ENCODE measurements around the gene SASH1. TPM values are rescaled to one million over a fixed set of nuclear protein-coding genes. Genes with fewer than 3 reads are reported as not detected.

Gene SASH1
- total RNA-seq, 2 experiments from 2014 or later, result not detected

DNA sequence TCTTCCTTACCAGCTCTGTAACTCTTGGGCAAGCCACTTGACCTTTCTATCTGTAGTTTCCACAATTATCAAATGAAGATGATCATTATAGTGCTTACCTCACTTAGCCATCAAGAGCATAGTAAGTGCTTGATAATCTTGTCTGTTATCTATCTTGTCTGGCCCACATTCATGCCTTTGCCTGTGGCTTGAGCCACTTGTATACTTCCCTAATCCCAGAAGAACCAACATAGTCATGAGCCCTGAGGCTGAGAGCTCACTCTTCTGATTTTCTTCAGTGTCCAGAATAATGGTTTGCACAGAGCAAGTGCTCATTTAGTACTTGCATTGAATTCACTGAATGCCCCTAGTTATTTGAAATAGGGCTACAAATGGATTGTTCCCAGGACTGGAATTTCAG is 108.2 kb downstream of the SASH1 start:
- POLR2A ChIA-PET, result no interaction called here
- peaks cover 15% of the 10 kb centered on the region for H3K4me1 Mint-ChIP-seq (ENCODE audit: low read depth)
- CTCF ChIA-PET, result interaction anchor here (1.4 kb wide), 1 partner anchor 13 kb away, joined by 4 read pairs; no protein-coding TSS in a partner anchor
- no peaks in the 10 kb centered on the region for H3K36me3 Mint-ChIP-seq (ENCODE audit: low read depth)
- DNase-seq, result no peak
- ATAC-seq, result no peak
- H3K9me3 Mint-ChIP-seq (ENCODE audit: insufficient read depth), result no peaks in the 10 kb centered on the region
- no peak overlapping the region for H3K4me3 Mint-ChIP-seq
- H3K27ac Mint-ChIP-seq, result no peak overlapping the region
- peaks cover 19% of the 10 kb centered on the region for H3K27me3 Mint-ChIP-seq (ENCODE audit: low read depth)

DNA sequence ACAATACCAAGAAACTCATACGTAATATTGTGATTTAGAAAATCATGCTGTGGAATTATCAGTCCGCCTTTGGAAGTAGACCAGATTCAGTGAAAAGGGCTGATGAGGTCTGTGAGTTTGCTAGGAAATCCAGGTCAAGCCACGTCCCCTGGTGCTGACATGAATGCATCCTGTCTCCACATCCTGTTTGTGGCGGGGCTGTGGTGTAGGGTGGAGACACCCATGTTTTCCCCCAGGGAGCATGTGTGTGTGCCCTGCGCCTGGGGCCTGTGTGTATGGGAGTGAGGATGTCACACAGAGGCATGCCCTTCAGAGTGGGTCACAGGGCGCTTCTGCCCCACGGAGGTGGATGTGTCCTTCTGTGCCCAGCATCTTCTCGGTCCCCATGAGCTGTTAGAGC is 109.1 kb downstream of the SASH1 start:
- Mint-ChIP-seq H3K4me3 (no peak overlapping the region), H3K27ac (no peak overlapping the region), H3K36me3 (ENCODE audit: low read depth) (no peaks in the 10 kb centered on the region), H3K9me3 (ENCODE audit: insufficient read depth) (no peaks in the 10 kb centered on the region), H3K27me3 (ENCODE audit: low read depth) (peaks cover 19% of the 10 kb centered on the region), H3K4me1 (ENCODE audit: low read depth) (peaks cover 15% of the 10 kb centered on the region)
- CTCF ChIA-PET, result no interaction called here
- DNase-seq, result peak; percentile 28
- ATAC-seq, result no peak
- POLR2A ChIA-PET, result no interaction called here

DNA sequence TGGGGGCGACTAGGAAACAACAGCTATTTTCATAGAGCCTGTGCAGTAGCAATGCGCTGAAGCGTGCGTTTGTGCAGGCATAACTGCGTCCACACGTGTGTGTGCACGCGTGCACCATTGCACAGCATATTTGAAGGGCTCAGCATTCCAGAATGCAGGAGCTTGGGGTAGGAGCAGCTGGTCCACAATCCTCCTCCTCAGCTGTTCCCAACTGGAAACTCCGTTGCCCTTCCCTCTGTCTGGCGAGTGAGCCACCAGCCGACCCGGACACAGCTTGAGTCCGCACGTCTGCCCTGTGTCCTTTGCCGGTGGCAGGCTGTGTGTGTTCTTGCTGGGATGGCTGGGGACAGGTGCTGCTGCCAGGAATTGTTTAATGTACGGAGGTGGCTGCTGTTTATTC is 110.2 kb downstream of the SASH1 start:
- ChIA-PET CTCF (no interaction called here), POLR2A (no interaction called here)
- ATAC-seq (no peak), DNase-seq (no peak)
- no peak overlapping the region for H3K4me3 Mint-ChIP-seq
- peaks cover 18% of the 10 kb centered on the region for H3K27me3 Mint-ChIP-seq (ENCODE audit: low read depth)
- no peaks in the 10 kb centered on the region for H3K36me3 Mint-ChIP-seq (ENCODE audit: low read depth)
- H3K9me3 Mint-ChIP-seq (ENCODE audit: insufficient read depth), result no peaks in the 10 kb centered on the region
- no peak overlapping the region for H3K27ac Mint-ChIP-seq
- peaks cover 15% of the 10 kb centered on the region for H3K4me1 Mint-ChIP-seq (ENCODE audit: low read depth)

DNA sequence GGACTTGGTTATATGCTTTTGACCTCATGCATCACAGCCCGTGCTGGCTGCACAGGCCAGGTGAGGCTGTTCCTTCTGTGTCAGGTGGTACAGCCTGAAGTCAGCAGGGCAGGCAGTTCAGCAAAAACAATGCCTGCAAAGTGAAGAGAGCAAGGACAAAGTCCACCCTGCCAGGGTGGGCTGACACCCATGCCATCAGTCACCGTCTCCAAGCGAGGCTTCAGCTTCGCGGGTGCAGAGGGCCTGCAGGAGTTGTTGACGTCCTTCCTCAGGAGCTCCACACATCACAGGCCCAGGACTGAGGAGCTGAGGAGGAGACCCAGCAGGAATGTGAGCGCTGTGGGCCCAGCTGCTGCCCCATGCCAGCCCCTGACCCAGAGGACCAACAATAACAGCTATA is 111.3 kb downstream of the SASH1 start:
- Mint-ChIP-seq H3K4me3 (no peak overlapping the region), H3K36me3 (ENCODE audit: low read depth) (no peaks in the 10 kb centered on the region), H3K4me1 (ENCODE audit: low read depth) (peaks cover 7% of the 10 kb centered on the region), H3K9me3 (ENCODE audit: insufficient read depth) (no peaks in the 10 kb centered on the region), H3K27me3 (ENCODE audit: low read depth) (peaks cover 9% of the 10 kb centered on the region), H3K27ac (no peak overlapping the region)
- ChIA-PET POLR2A (no interaction called here), CTCF (interaction anchor here (1.3 kb wide), 1 partner anchor 10 kb away, joined by 7 read pairs; no protein-coding TSS in a partner anchor)
- ATAC-seq (no peak), DNase-seq (no peak)

DNA sequence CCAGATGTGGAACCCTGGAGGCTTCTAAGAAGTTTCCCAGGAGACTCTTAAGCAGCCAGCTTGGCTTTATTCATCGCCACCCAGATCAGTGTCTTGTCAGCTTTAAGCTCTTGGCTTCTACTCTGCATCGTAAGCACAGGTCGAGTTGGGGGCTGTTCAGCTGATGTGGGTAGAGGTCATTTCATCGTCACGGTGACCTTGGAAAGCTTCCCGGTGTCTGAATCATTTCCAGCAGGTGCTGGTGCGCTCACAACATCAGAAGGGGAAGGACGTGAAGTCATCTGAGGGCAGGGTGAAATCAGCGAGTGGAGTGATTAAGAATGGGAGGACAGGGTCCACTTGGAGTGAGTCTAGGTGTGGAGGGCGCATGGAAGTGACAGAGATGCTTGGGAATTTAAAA is 112.6 kb downstream of the SASH1 start:
- no peak for DNase-seq
- no peak overlapping the region for H3K27ac Mint-ChIP-seq
- ATAC-seq, result no peak
- no peaks in the 10 kb centered on the region for H3K36me3 Mint-ChIP-seq (ENCODE audit: low read depth)
- ChIA-PET POLR2A (no interaction called here), CTCF (no interaction called here)
- H3K9me3 Mint-ChIP-seq (ENCODE audit: insufficient read depth), result no peaks in the 10 kb centered on the region
- H3K4me3 Mint-ChIP-seq, result no peak overlapping the region
- peaks cover 7% of the 10 kb centered on the region for H3K4me1 Mint-ChIP-seq (ENCODE audit: low read depth)
- peaks cover 5% of the 10 kb centered on the region for H3K27me3 Mint-ChIP-seq (ENCODE audit: low read depth)

DNA sequence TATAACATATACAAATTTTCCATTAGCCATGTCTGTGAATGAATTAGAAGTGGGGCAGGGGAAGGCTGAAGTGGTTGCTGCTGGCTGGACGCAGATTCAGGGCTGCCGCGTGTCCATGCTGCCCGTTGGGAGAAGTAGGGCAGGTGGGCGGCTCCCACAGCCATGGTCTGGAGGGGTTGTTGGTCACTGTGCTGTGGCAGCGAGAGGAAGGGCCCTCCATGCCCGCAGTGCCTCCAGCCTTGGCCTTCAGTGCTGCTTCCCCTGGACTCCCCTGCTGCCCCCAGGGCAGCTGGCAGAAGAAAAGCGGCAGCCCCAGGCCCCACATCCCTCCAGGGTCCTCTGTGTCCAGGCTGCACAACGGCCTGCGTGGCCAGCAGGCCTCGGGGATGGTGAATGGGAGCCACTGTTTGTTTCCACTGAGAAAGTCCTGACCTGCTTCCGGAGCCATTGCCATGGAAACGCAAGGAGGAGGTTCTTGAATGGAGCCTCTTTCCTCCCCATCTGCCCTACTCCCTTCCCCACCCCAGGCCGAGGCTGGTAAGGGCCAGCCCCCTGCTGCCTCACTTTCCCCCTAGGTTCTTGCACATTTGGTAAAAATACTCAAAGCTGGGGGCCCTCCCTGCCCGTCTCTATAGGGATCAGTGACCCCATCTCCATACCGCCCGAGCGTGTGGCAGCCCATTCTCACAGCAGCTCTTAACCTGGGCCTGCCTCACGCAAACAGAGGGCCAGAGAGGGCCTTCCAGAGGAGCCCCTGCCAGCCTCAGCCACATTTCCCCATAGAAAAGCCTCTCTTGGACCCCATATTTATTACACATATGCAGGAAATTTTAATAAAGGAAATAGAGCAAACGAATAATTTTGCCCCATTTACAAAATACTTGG is 113.3 kb downstream of the SASH1 start:
- no peak overlapping the region for H3K4me3 Mint-ChIP-seq
- no peak for DNase-seq
- peaks cover 1% of the 10 kb centered on the region for H3K27me3 Mint-ChIP-seq (ENCODE audit: low read depth)
- H3K27ac Mint-ChIP-seq, result no peak overlapping the region
- ATAC-seq, result no peak
- H3K36me3 Mint-ChIP-seq (ENCODE audit: low read depth), result no peaks in the 10 kb centered on the region
- H3K4me1 Mint-ChIP-seq (ENCODE audit: low read depth), result peaks cover 7% of the 10 kb centered on the region
- H3K9me3 Mint-ChIP-seq (ENCODE audit: insufficient read depth), result no peaks in the 10 kb centered on the region
- ChIA-PET POLR2A (no interaction called here), CTCF (no interaction called here)

DNA sequence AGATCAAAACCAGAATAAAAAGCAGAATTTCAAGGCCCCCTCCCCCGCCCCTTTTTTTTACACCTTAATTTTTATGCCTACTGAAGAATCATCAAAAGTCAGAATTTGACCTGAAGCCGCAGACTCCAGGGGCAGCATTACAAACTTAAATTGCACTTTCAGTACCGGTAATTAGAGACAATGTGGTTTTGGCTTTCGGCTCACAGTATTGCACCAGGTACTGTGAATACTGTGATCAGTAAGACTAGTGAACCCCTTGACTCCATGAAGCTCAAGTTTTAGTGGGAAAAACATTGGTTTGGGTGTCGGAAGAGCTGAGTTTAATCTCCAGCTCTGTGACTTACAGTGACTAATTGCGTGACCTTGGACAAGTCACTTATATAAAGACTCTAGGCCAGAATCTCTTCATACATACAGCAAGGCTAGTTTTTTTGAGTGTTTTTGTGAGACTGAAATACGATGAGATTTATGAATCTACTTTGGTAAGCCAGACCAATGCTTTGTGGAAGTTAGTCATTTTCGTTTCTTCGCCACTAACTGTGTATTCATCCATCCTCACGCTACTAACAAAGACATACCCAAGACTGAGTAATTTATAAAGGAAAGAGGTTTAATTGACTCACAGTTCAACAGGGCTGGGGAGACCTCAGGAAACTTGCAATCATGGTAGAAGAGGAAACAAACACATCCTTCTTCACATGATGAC is 114.7 kb downstream of the SASH1 start:
- DNase-seq (no peak), ATAC-seq (no peak)
- Mint-ChIP-seq H3K4me1 (ENCODE audit: low read depth) (no peaks in the 10 kb centered on the region), H3K27ac (no peak overlapping the region), H3K9me3 (ENCODE audit: insufficient read depth) (no peaks in the 10 kb centered on the region), H3K36me3 (ENCODE audit: low read depth) (no peaks in the 10 kb centered on the region), H3K27me3 (ENCODE audit: low read depth) (no peaks in the 10 kb centered on the region), H3K4me3 (no peak overlapping the region)
- ChIA-PET CTCF (no interaction called here), POLR2A (no interaction called here)

DNA sequence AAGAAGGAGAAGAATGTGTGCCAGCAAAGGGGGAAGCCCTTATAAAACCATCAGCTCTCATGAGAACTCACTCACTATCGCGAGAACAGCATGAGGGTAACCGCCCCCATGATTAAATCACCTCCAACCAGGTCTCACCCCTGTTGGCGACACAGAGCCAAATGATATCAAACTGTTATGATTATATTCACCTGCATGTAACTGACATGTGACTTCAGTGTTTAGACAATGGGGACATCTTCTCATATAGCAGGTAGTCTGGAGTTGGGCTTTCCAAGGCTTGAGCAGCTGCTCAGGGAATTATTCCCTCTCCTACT is 115.2 kb downstream of the SASH1 start:
- CTCF ChIA-PET, result no interaction called here
- H3K4me3 Mint-ChIP-seq, result no peak overlapping the region
- POLR2A ChIA-PET, result no interaction called here
- ATAC-seq, result no peak
- no peaks in the 10 kb centered on the region for H3K4me1 Mint-ChIP-seq (ENCODE audit: low read depth)
- H3K27me3 Mint-ChIP-seq (ENCODE audit: low read depth), result peaks cover 2% of the 10 kb centered on the region
- no peaks in the 10 kb centered on the region for H3K9me3 Mint-ChIP-seq (ENCODE audit: insufficient read depth)
- no peak for DNase-seq
- no peak overlapping the region for H3K27ac Mint-ChIP-seq
- H3K36me3 Mint-ChIP-seq (ENCODE audit: low read depth), result no peaks in the 10 kb centered on the region

DNA sequence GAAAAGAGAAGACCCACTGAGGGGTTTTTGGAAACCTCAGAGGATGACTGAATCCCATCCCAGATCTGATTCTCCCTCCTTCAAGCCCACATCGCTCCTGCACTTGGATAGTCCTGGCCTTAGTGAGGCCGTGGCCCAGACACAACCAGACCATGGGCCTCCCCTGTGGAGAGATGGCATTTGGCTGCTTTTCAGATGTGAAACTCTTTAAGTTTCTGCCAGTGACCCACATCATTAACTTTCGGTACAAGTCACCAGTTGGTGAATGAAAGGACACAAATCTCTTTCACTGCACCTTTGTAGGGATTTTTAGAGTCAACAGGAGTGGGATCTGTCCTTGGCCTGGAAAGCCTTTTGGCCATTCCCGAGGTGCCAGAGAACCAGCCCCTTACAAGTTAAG is 116.6 kb downstream of the SASH1 start:
- no peak for ATAC-seq
- Mint-ChIP-seq H3K27me3 (ENCODE audit: low read depth) (peaks cover 9% of the 10 kb centered on the region), H3K4me1 (ENCODE audit: low read depth) (no peaks in the 10 kb centered on the region), H3K27ac (no peak overlapping the region), H3K36me3 (ENCODE audit: low read depth) (no peaks in the 10 kb centered on the region), H3K4me3 (no peak overlapping the region), H3K9me3 (ENCODE audit: insufficient read depth) (no peaks in the 10 kb centered on the region)
- no peak for DNase-seq
- POLR2A ChIA-PET, result no interaction called here
- CTCF ChIA-PET, result no interaction called here

DNA sequence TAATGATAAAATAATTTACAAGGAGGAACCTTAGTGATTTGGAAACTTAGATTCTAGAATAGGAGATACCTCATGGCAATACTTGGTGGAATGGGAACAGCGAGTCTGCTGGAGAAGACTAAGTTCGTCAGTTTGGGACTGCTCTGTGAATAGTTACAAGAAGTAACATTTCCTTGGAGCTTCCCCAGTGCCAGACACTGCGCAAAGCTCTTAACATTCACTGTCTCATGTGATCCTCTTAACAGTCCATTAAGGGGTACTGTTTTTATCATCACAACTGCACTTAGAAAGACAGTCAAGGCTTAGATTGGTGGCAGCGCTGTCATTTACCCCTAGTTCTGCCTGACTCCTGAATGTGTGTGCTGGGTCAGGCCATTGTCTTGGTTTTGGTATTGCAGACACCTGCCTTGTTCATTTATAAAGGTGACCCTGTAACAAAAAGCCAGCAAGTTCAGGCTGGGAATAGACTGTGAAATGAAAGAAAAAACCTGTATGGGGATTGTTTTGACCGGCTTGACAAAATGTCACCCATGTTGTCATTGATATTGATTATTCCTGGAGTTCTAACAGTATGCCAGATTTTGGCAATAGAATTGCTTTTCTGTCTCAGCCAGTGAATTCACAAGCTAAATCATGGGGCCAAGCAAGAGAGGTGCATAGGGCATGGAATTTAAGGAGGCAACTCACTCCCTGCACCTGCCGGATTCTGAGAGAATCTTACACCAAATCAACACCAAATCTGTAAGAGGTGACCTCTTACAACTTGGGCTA is 118.4 kb downstream of the SASH1 start:
- H3K27ac Mint-ChIP-seq, result no peak overlapping the region
- no peak for DNase-seq
- ChIA-PET CTCF (no interaction called here), POLR2A (no interaction called here)
- no peak for ATAC-seq
- no peaks in the 10 kb centered on the region for H3K36me3 Mint-ChIP-seq (ENCODE audit: low read depth)
- H3K4me3 Mint-ChIP-seq, result no peak overlapping the region
- no peaks in the 10 kb centered on the region for H3K4me1 Mint-ChIP-seq (ENCODE audit: low read depth)
- H3K9me3 Mint-ChIP-seq (ENCODE audit: insufficient read depth), result no peaks in the 10 kb centered on the region
- peaks cover 9% of the 10 kb centered on the region for H3K27me3 Mint-ChIP-seq (ENCODE audit: low read depth)

DNA sequence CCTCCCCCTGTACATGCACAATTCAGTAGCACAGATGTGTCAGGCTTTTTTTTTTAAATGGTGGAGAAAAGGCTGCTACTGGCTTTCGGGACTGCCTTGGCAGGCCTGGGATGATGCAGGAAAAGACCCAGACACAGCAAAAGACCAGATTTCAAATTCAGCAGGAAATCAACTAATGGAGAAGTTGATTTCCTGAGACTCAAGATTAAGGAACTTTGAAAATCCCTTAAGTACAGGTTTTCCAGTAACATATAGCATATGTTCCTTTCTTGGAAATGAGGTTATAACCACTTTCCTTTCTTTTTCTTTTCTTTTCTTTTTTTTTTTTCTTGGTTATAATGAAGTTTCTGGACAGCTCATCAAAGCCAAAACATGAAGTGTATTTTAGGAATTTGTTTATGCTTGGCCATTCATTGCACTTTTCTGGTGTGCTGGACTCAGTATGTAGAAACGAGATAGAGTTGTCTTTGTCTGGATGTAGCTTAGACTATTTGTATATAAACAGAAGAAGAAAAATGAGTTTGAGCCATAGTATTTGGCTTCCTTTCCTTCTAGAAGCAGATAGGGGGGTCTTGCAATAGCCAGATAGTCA is 119.4 kb downstream of the SASH1 start:
- no peak for ATAC-seq
- CTCF ChIA-PET, result interaction anchor here (0.8 to 1.1 kb wide), 2 partner anchors 282 to 285 kb away, joined by 5 to 6 read pairs; no protein-coding TSS in a partner anchor
- Mint-ChIP-seq H3K36me3 (ENCODE audit: low read depth) (no peaks in the 10 kb centered on the region), H3K4me1 (ENCODE audit: low read depth) (no peaks in the 10 kb centered on the region), H3K9me3 (ENCODE audit: insufficient read depth) (no peaks in the 10 kb centered on the region), H3K27me3 (ENCODE audit: low read depth) (peaks cover 9% of the 10 kb centered on the region), H3K4me3 (no peak overlapping the region), H3K27ac (no peak overlapping the region)
- DNase-seq, result no peak
- POLR2A ChIA-PET, result no interaction called here

DNA sequence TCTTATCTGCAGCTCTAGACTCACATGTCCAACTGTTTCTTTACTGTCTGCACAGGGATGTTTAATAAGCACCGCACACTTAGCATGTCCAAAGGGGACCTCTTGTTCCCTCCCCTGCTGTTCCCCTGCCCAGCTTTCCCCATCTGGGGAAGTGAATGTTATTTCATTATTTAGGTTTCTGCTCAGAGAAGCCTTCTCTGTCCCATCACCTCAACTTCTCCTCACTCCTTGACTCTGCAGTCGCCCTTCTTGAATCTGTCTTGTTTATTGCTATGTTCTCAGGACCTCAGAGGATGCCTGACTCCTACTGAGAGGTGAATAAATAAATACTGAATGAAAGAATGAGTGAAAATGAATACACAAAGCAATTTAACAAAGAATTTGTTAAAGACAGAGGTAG is 121.0 kb downstream of the SASH1 start:
- H3K27me3 Mint-ChIP-seq (ENCODE audit: low read depth), result peaks cover 12% of the 10 kb centered on the region
- H3K4me1 Mint-ChIP-seq (ENCODE audit: low read depth), result no peaks in the 10 kb centered on the region
- CTCF ChIA-PET, result interaction anchor here (0.8 to 2.0 kb wide), 7 partner anchors 10 to 318 kb away, joined by 3 to 13 read pairs (median 4); no protein-coding TSS in a partner anchor
- POLR2A ChIA-PET, result no interaction called here
- no peak for ATAC-seq
- H3K4me3 Mint-ChIP-seq, result no peak overlapping the region
- no peak overlapping the region for H3K27ac Mint-ChIP-seq
- H3K36me3 Mint-ChIP-seq (ENCODE audit: low read depth), result no peaks in the 10 kb centered on the region
- DNase-seq, result no peak
- no peaks in the 10 kb centered on the region for H3K9me3 Mint-ChIP-seq (ENCODE audit: insufficient read depth)
